NAMALWA (cell line): ENCODE results near the gene DDN.

Experiments
- DNase-seq: peaks from one replicate; pipeline ENCODE4 v3.0.0-alpha.2; 2015; ENCODE audit warnings: low spot score

DDN gene

GRCh38 chr12:49013428-49013827 lies 14.3 kb upstream of the DDN start:
- DNase-seq = no peak

GRCh38 chr12:49012739-49013138 lies 13.6 kb upstream of the DDN start:
- DNase-seq = no peak

GRCh38 chr12:49010092-49010668 lies 11.0 kb upstream of the DDN start:
- DNase-seq = no peak

GRCh38 chr12:49008943-49009342 lies 9.8 kb upstream of the DDN start:
- no peak for DNase-seq

- DNase-seq = no peak
These were observed 1.2 kb upstream of the DDN start for GRCh38 chr12:49000346-49000745.

- DNase-seq = peak; percentile 61
These were observed 450 bp downstream of the DDN start for GRCh38 chr12:48998497-48999353.

GRCh38 chr12:48997719-48998496 lies 1.3 kb downstream of the DDN start:
- peak; percentile 69 for DNase-seq

GRCh38 chr12:48996794-48997718 lies 2.1 kb downstream of the DDN start:
- DNase-seq = peak; percentile 64

GRCh38 chr12:48995086-48995879 lies 3.9 kb downstream of the DDN start:
- DNase-seq = peak; percentile 55

- no peak for DNase-seq
These were observed 4.7 kb downstream of the DDN start for GRCh38 chr12:48994224-48995085.

GRCh38 chr12:48993787-48994186 lies 5.4 kb downstream of the DDN start:
- DNase-seq = no peak

- no peak for DNase-seq
These were observed 7.7 kb downstream of the DDN start for GRCh38 chr12:48991247-48992050.

GRCh38 chr12:48990552-48990951 lies 8.6 kb downstream of the DDN start:
- DNase-seq = no peak

- DNase-seq = peak; percentile 77
These were observed 11.0 kb downstream of the DDN start for GRCh38 chr12:48988030-48988649.

- DNase-seq = no peak
These were observed 12.4 kb downstream of the DDN start for GRCh38 chr12:48986720-48987291.

GRCh38 chr12:48985901-48986300 lies 13.3 kb downstream of the DDN start:
- DNase-seq = no peak

- no peak for DNase-seq
These were observed 13.7 kb downstream of the DDN start for GRCh38 chr12:48985475-48985897.

- no peak for DNase-seq
These were observed 16.6 kb downstream of the DDN start for GRCh38 chr12:48982397-48983080.
